Measurements from ENCODE around the gene NT5DC4.

GRCh38 chr2:112733456-112733855, 12.6 kb downstream of the NT5DC4 start:
- TF ChIP-seq CTCF (IDR thresholded peaks at IDR 0.05; ENCODE audit: control extremely low read depth in 1 of 3, insufficient read depth in 1 of 3, low read depth in 1 of 3, low read length in 3 of 3) (no peak), POLR2A (IDR thresholded peaks at IDR 0.05; ENCODE audit: control extremely low read depth in 1 of 2, low read depth in 2 of 2, low read length in 2 of 2) (no peak), POU5F1 (IDR thresholded peaks at IDR 0.05; ENCODE audit: low read depth, low read length) (no peak), SP1 (IDR thresholded peaks at IDR 0.05; ENCODE audit: low read depth, low read length) (no peak), POLR2AphosphoS5 (IDR thresholded peaks at IDR 0.05; ENCODE audit: low read depth, low read length) (no peak), FOSL1 (IDR thresholded peaks at IDR 0.05; ENCODE audit: insufficient read depth, low read depth, low read length) (no peak), HDAC2 (IDR thresholded peaks at IDR 0.05; ENCODE audit: borderline replicate concordance in 1 of 2, low read depth in 2 of 2, low read length in 2 of 2) (no peak), ATF3 (IDR thresholded peaks at IDR 0.05; ENCODE audit: insufficient read depth, low read depth, low read length) (no peak), TAF7 (optimal IDR thresholded peaks at IDR 0.05; ENCODE audit: borderline replicate concordance, low read depth, low read length) (no peak), CHD2 (IDR thresholded peaks at IDR 0.05; ENCODE audit: low read length) (no peak), TAF1 (IDR thresholded peaks at IDR 0.05; ENCODE audit: low read depth, low read length) (no peak), GABPA (IDR thresholded peaks at IDR 0.05; ENCODE audit: borderline replicate concordance, insufficient read depth, low read length) (no peak), MAX (IDR thresholded peaks at IDR 0.05) (no peak), JUND (IDR thresholded peaks at IDR 0.05; ENCODE audit: low read length) (no peak)

All from H1 (cell line).